Liver (tissue), 9 donors: ENCODE measurements around the gene JAK2. TPM values are rescaled to one million over a fixed set of nuclear protein-coding genes. Genes with fewer than 3 reads are reported as not detected.

Source experiments
- DNase-seq: peaks from one replicate; pipeline ENCODE4 v3.0.0-alpha.2; 2017; ENCODE audit warnings: low spot score
- H3K27ac ChIP-seq, 2 donors: one replicate each; pipeline ENCODE4 v1.7.0; 2013; ENCODE audit warnings: inconsistent platforms in 2 of 2, low read length in 2 of 2, control low read depth in 1 of 2, low read depth in 1 of 2, mild to moderate bottlenecking in 1 of 2
- H3K27me3 ChIP-seq, 4 donors: one replicate each; pipeline versions ENCODE4 v1.6.1 to v1.7.0; 2013; ENCODE audit warnings: low read length in 3 of 4, inconsistent platforms in 1 of 4, mild to moderate bottlenecking in 1 of 4, moderate library complexity in 1 of 4; ENCODE audit not compliant: control insufficient read depth in 4 of 4, insufficient read depth in 4 of 4
- H3K36me3 ChIP-seq, 4 donors: one replicate each; pipeline versions ENCODE4 v1.6.1 to v1.7.0; 2013; ENCODE audit warnings: low read length in 3 of 4, mild to moderate bottlenecking in 3 of 4, low read depth in 1 of 4, moderate library complexity in 1 of 4; ENCODE audit not compliant: control insufficient read depth in 4 of 4, insufficient read depth in 3 of 4
- H3K4me1 ChIP-seq, 4 donors: one replicate each; pipeline versions ENCODE4 v1.6.1 to v1.7.0; 2013; ENCODE audit warnings: low read length in 3 of 4, mild to moderate bottlenecking in 3 of 4, moderate library complexity in 1 of 4; ENCODE audit not compliant: control insufficient read depth in 4 of 4, insufficient read depth in 4 of 4
- H3K4me3 ChIP-seq, 3 donors: one replicate each; pipeline versions ENCODE4 v1.6.1 to v1.7.0; 2013; ENCODE audit warnings: low read length in 3 of 3, control low read depth in 1 of 3, low read depth in 1 of 3, mild to moderate bottlenecking in 1 of 3
- H3K9ac ChIP-seq, 2 donors: one replicate each; pipeline ENCODE4 v1.7.0; 2013; ENCODE audit warnings: low read length in 2 of 2, mild to moderate bottlenecking in 2 of 2, moderate library complexity in 2 of 2, control low read depth in 1 of 2, low read depth in 1 of 2
- H3K9me3 ChIP-seq, 4 donors: one replicate each; pipeline versions ENCODE4 v1.6.1 to v1.7.0; 2013; ENCODE audit warnings: low read length in 3 of 4; ENCODE audit not compliant: control insufficient read depth in 4 of 4
- ATF3 ChIP-seq: IDR thresholded peaks from 2 replicates; pipeline ENCODE4 v1.6.1; 2016; ENCODE audit warnings: antibody characterized with exemption
- CTCF ChIP-seq: fragments of 150-350 bp; IDR thresholded peaks from 2 replicates; pipeline ENCODE4 v1.5.1; 2017; ENCODE audit warnings: improper control_type of control experiment, low read depth, low read length; ENCODE audit not compliant: missing input control
- EGR1 ChIP-seq, 2 donors: IDR thresholded peaks; 2 replicates each; pipeline ENCODE4 v1.6.1; 2016 to 2018; ENCODE audit warnings: antibody characterized with exemption in 2 of 2, low read depth in 2 of 2
- FOXA1 ChIP-seq: IDR thresholded peaks from 2 replicates; pipeline ENCODE4 v1.6.1; 2016; ENCODE audit warnings: antibody characterized with exemption
- FOXA2 ChIP-seq: IDR thresholded peaks from 2 replicates; pipeline ENCODE4 v1.6.1; 2016; ENCODE audit warnings: antibody characterized with exemption
- GABPA ChIP-seq, 2 donors: IDR thresholded peaks in 1 of 2; conservative IDR thresholded peaks in 1 of 2; 2 replicates each; pipeline ENCODE4 v1.6.1; 2016; ENCODE audit warnings: antibody characterized with exemption in 2 of 2, mild to moderate bottlenecking in 1 of 2, moderate library complexity in 1 of 2
- HNF4A ChIP-seq, 2 donors: conservative IDR thresholded peaks; 2 replicates each; pipeline ENCODE4 v1.6.1; 2016; ENCODE audit warnings: antibody characterized with exemption in 2 of 2, mild to moderate bottlenecking in 2 of 2
- HNF4G ChIP-seq: IDR thresholded peaks from 2 replicates; pipeline ENCODE4 v1.6.1; 2016; ENCODE audit warnings: antibody characterized with exemption
- JUND ChIP-seq, 2 donors: IDR thresholded peaks; 2 replicates each; pipeline ENCODE4 v1.6.1; 2016; ENCODE audit warnings: antibody characterized with exemption in 2 of 2
- MAX ChIP-seq: IDR thresholded peaks from 2 replicates; pipeline ENCODE4 v1.6.1; 2016; ENCODE audit warnings: antibody characterized with exemption
- NR2F2 ChIP-seq: IDR thresholded peaks from 2 replicates; pipeline ENCODE4 v1.6.1; 2016; ENCODE audit warnings: antibody characterized with exemption
- RAD21 ChIP-seq, 2 donors: IDR thresholded peaks; 2 replicates each; pipeline ENCODE4 v1.6.1; 2016; ENCODE audit warnings: antibody characterized with exemption in 2 of 2, mild to moderate bottlenecking in 2 of 2
- REST ChIP-seq: IDR thresholded peaks from 2 replicates; pipeline ENCODE4 v1.6.1; 2016; ENCODE audit warnings: antibody characterized with exemption, mild to moderate bottlenecking
- RXRA ChIP-seq, 2 donors: IDR thresholded peaks; 2 replicates each; pipeline ENCODE4 v1.6.1; 2017 to 2018; ENCODE audit warnings: antibody characterized with exemption in 2 of 2, mild to moderate bottlenecking in 1 of 2
- SP1 ChIP-seq: IDR thresholded peaks from 2 replicates; pipeline ENCODE4 v1.6.1; 2018; ENCODE audit warnings: antibody characterized with exemption, mild to moderate bottlenecking
- TAF1 ChIP-seq: conservative IDR thresholded peaks from 2 replicates; pipeline ENCODE4 v1.6.1; 2016; ENCODE audit warnings: antibody characterized with exemption, mild to moderate bottlenecking
- WGBS: extraction: QIAGEN DNeasy Blood & Tissue Kit; methylation state at CpG from one replicate; pipeline ENCODE4 v1.1.7; 2013; 5-methylcytosine and 5-hydroxymethylcytosine counted together
- polyA plus RNA-seq, 2 donors: library from polyadenylated mRNA; stranded (reverse) in 1 of 2; unstranded in 1 of 2; fragments of 200-250 nt in 1 of 2; fragments of >200 nt in 1 of 2; fragmentation: Nextera tagmentation in 1 of 2; extraction: Ambion mirVana in 1 of 2; gene quantifications; one replicate each; pipeline versions ENCODE4 v1.2.1 to v1.2.3, GENCODE V29; 2013 to 2015
- total RNA-seq, 2 donors: library from RNA; depleted of rRNA; stranded (reverse); fragments of >200 nt; gene quantifications; one replicate each; pipeline ENCODE4 v1.2.3, GENCODE V29; 2014
- donor health status: healthy.
- donor health status: healthy.
- donor health status: healthy.
- donor health status: healthy.
- donor health status: healthy.

JAK2 gene
- total and polyA plus RNA-seq, 4 donors = 1.5 to 21.5 (median 5.1) TPM

GRCh38 chr9:4937446-4937845 lies 47.6 kb upstream of the JAK2 start:
- Histone ChIP-seq H3K36me3 (no peaks in the 10 kb centered on the region), H3K9me3 (no peaks in the 10 kb centered on the region), H3K4me3 (no peak overlapping the region), H3K4me1 (peaks cover 0 to 6% (median 0%) of the 10 kb centered on the region in 4 donors), H3K27me3 (no peaks in the 10 kb centered on the region), H3K27ac (no peak overlapping the region), H3K9ac (no peak overlapping the region)
- 18% methylated on average over 1 of the region's 1 CpG for WGBS
- TF ChIP-seq FOXA1 = no peak
- no peak for TF ChIP-seq REST
- no peak for TF ChIP-seq GABPA (IDR thresholded peaks at IDR 0.05 in 1 of 2, conservative IDR thresholded peaks at IDR 0.05 in 1 of 2)
- no peak for TF ChIP-seq EGR1 (IDR thresholded peaks at IDR 0.05; ENCODE audit: low read depth in 2 of 2)
- TF ChIP-seq SP1 = no peak
- TF ChIP-seq FOXA2 = no peak
- no peak for TF ChIP-seq HNF4A (conservative IDR thresholded peaks at IDR 0.05)
- TF ChIP-seq JUND (IDR thresholded peaks at IDR 0.05) = no peak
- TF ChIP-seq ATF3 = no peak
- TF ChIP-seq RAD21 (IDR thresholded peaks at IDR 0.05) = no peak
- no peak for TF ChIP-seq HNF4G
- no peak for TF ChIP-seq CTCF
- no peak for TF ChIP-seq TAF1
- TF ChIP-seq NR2F2 = no peak
- no peak for DNase-seq

- WGBS = 87% methylated on average over 1 of the region's 1 CpG
- Histone ChIP-seq H3K27me3 (no peaks in the 10 kb centered on the region), H3K27ac (no peak overlapping the region), H3K4me3 (no peak overlapping the region), H3K4me1 (peaks cover 0 to 6% (median 0%) of the 10 kb centered on the region in 4 donors), H3K36me3 (no peaks in the 10 kb centered on the region), H3K9ac (no peak overlapping the region), H3K9me3 (no peaks in the 10 kb centered on the region)
- TF ChIP-seq FOXA2 (no peak), GABPA (IDR thresholded peaks at IDR 0.05 in 1 of 2, conservative IDR thresholded peaks at IDR 0.05 in 1 of 2) (no peak), ATF3 (no peak), HNF4G (no peak), CTCF (no peak), MAX (no peak), REST (no peak), FOXA1 (no peak), RXRA (IDR thresholded peaks at IDR 0.05) (no peak)
- no peak for DNase-seq
These were observed 46.6 kb upstream of the JAK2 start for GRCh38 chr9:4938496-4938895.
